ENCODE results near the gene ABCB8. TPM values are rescaled to one million over a fixed set of nuclear protein-coding genes. Genes with fewer than 3 reads are reported as not detected.

Gene ABCB8
- total RNA-seq, 1 donor: 35.4 TPM

GRCh38 chr7:151060416-151061212, 32.4 kb downstream of the ABCB8 start:
- DNase-seq (ENCODE audit: low read depth): peak; percentile 33
- H3K4me3 ChIP-seq (ENCODE audit: low read depth, low read length): peak overlapping the region; percentile 88
- TF ChIP-seq CTCF (IDR thresholded peaks at IDR 0.05; ENCODE audit: insufficient read depth, low read depth, low read length): peak; percentile 7

GRCh38 chr7:151061213-151062110, 33.2 kb downstream of the ABCB8 start:
- DNase-seq (ENCODE audit: low read depth): no peak
- H3K4me3 ChIP-seq (ENCODE audit: low read depth, low read length): peak overlapping the region; percentile 88
- no peak for TF ChIP-seq CTCF (IDR thresholded peaks at IDR 0.05; ENCODE audit: insufficient read depth, low read depth, low read length)

GRCh38 chr7:151062111-151062398, 33.8 kb downstream of the ABCB8 start:
- peak overlapping the region; percentile 88 for H3K4me3 ChIP-seq (ENCODE audit: low read depth, low read length)

GRCh38 chr7:151062399-151063211, 34.4 kb downstream of the ABCB8 start:
- H3K4me3 ChIP-seq (ENCODE audit: low read depth, low read length): peak overlapping the region; percentile 54
- DNase-seq (ENCODE audit: low read depth): peak; percentile 77
- TF ChIP-seq CTCF (IDR thresholded peaks at IDR 0.05; ENCODE audit: insufficient read depth, low read depth, low read length): no peak

More at GRCh38 chr7:151062111-151062398, 33.8 kb downstream of the ABCB8 start:
- no peak for TF ChIP-seq CTCF (IDR thresholded peaks at IDR 0.05; ENCODE audit: insufficient read depth, low read depth, low read length)
- no peak for DNase-seq (ENCODE audit: low read depth)

- peak overlapping the region; percentile 29 for H3K4me3 ChIP-seq (ENCODE audit: low read depth, low read length)
- peak; percentile 91 for DNase-seq (ENCODE audit: low read depth)
Measured at GRCh38 chr7:151063212-151063561, 34.9 kb downstream of the ABCB8 start.

More at GRCh38 chr7:151063212-151063561, 34.9 kb downstream of the ABCB8 start:
- no peak for TF ChIP-seq CTCF (IDR thresholded peaks at IDR 0.05; ENCODE audit: insufficient read depth, low read depth, low read length)

Measured in fibroblast of villous mesenchyme (primary cell).